ENCODE measurements around the gene FAM107B. TPM values are rescaled to one million over a fixed set of nuclear protein-coding genes. Genes with fewer than 3 reads are reported as not detected.

The FAM107B gene
- total RNA-seq, 1 donor from 2014 or later: 40.7 TPM

DNA sequence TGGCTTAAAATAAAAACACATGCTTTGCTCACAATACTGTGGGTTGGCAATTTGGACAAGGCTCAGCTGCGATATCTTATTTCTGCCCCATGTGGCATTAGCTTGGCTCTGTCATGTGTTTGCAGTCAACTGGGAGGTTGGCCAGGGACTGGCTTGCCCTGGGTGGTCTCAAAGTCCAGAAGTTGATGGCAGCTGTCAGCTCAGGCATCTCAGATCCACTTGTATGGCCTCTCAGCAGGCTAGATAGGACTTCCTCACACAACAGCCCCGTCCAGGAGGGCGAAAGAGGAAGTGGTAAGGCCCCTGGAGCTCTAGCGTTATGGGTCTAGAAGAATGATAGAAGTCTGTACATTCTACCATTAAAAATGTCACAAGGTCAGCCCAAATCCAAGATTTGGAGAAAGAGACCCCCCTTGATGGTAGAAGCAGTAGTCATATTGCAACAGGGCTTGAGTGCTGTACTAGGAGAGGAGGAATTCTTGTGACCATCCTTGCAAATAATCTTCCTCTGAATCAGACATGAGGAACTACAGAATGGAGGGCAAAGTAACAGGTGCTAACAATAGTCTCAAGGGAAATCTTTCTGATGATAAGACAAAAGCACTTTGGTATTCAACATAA, 166.2 kb downstream of the FAM107B start:
- DNase-seq (ENCODE audit: extremely low spot score, unreplicated experiment): peak; percentile 40
- peaks cover 7% of the 10 kb centered on the region for H3K27me3 Mint-ChIP-seq (ENCODE audit: unreplicated experiment)
- H3K9me3 Mint-ChIP-seq (ENCODE audit: unreplicated experiment): no peaks in the 10 kb centered on the region
- TF ChIP-seq, protein P1, sequence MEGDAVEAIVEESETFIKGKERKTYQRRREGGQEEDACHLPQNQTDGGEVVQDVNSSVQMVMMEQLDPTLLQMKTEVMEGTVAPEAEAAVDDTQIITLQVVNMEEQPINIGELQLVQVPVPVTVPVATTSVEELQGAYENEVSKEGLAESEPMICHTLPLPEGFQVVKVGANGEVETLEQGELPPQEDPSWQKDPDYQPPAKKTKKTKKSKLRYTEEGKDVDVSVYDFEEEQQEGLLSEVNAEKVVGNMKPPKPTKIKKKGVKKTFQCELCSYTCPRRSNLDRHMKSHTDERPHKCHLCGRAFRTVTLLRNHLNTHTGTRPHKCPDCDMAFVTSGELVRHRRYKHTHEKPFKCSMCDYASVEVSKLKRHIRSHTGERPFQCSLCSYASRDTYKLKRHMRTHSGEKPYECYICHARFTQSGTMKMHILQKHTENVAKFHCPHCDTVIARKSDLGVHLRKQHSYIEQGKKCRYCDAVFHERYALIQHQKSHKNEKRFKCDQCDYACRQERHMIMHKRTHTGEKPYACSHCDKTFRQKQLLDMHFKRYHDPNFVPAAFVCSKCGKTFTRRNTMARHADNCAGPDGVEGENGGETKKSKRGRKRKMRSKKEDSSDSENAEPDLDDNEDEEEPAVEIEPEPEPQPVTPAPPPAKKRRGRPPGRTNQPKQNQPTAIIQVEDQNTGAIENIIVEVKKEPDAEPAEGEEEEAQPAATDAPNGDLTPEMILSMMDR (IDR thresholded peaks at IDR 0.05): no peak
- H3K4me1 Mint-ChIP-seq (ENCODE audit: unreplicated experiment): peaks cover 7% of the 10 kb centered on the region
- no peaks in the 10 kb centered on the region for H3K36me3 Mint-ChIP-seq (ENCODE audit: unreplicated experiment)
- no peak overlapping the region for H3K27ac Mint-ChIP-seq (ENCODE audit: unreplicated experiment)
- H3K4me3 Mint-ChIP-seq (ENCODE audit: unreplicated experiment): no peak overlapping the region

DNA sequence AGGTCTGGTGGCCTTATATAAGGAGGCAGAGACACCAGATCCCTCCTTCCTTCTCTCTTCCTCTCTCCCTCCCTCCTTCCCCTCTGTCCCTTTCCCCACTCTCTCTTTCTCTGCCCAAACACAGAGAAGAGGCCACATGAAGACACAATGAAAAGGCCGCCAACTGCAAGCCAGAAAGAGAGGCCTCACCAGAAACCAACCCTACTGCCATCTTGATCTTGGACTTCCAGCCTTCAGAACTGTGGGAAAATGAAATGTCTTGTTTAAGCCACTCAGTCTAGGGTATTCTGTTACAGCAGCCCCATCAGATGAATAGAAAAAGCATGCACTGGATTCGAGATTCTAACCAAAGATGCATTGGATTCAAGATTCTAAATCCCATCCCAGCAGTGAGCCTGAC, 168.1 kb downstream of the FAM107B start:
- no peak overlapping the region for H3K4me3 Mint-ChIP-seq (ENCODE audit: unreplicated experiment)

DNA sequence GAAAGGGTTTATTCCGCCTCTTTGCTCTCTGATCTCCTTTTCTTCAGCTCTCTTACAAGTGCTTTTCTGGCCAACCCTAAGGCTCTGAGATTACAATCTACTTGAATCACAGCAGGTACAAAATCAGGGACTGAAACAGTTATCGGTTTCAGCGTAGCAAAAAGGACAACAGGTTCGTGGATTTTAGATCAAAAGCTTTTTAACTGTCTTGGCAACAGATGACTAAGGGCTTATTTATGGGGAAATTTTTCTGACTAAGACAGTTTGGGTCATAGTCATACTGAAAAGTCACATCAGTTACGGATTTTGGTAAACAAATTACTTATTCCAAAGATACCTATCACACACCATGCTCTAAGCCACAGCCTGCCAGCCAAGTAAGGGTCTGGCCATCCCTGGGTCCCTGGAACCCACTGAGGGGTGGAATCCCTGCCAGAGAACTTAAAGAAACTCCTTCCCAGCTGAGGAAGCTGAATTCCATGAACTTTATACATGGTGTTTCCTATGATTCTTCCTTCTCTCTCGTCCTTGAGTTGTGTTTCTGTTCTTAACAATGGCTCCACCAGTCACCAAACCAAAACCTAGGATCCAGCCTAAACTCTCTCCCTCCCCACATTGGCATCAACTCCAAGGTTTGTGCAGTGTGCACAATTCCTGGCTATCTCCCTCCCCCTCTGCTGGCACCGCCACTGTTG, 169.3 kb downstream of the FAM107B start:
- peaks cover 6% of the 10 kb centered on the region for H3K36me3 Mint-ChIP-seq (ENCODE audit: unreplicated experiment)
- TF ChIP-seq, protein P1 (IDR thresholded peaks at IDR 0.05): no peak
- no peaks in the 10 kb centered on the region for H3K9me3 Mint-ChIP-seq (ENCODE audit: unreplicated experiment)
- no peaks in the 10 kb centered on the region for H3K27me3 Mint-ChIP-seq (ENCODE audit: unreplicated experiment)
- H3K4me1 Mint-ChIP-seq (ENCODE audit: unreplicated experiment): peaks cover 31% of the 10 kb centered on the region
- peak overlapping the region; percentile 93 for H3K4me3 Mint-ChIP-seq (ENCODE audit: unreplicated experiment)
- DNase-seq (ENCODE audit: extremely low spot score, unreplicated experiment): peak; percentile 56
- no peak overlapping the region for H3K27ac Mint-ChIP-seq (ENCODE audit: unreplicated experiment)

More for the DNA sequence above, 168.1 kb downstream of the FAM107B start:
- no peak overlapping the region for H3K27ac Mint-ChIP-seq (ENCODE audit: unreplicated experiment)
- H3K27me3 Mint-ChIP-seq (ENCODE audit: unreplicated experiment): no peaks in the 10 kb centered on the region
- peak; percentile 5 for DNase-seq (ENCODE audit: extremely low spot score, unreplicated experiment)
- no peaks in the 10 kb centered on the region for H3K9me3 Mint-ChIP-seq (ENCODE audit: unreplicated experiment)
- TF ChIP-seq, protein P1 (IDR thresholded peaks at IDR 0.05): no peak
- peaks cover 23% of the 10 kb centered on the region for H3K4me1 Mint-ChIP-seq (ENCODE audit: unreplicated experiment)
- H3K36me3 Mint-ChIP-seq (ENCODE audit: unreplicated experiment): peaks cover 3% of the 10 kb centered on the region

DNA sequence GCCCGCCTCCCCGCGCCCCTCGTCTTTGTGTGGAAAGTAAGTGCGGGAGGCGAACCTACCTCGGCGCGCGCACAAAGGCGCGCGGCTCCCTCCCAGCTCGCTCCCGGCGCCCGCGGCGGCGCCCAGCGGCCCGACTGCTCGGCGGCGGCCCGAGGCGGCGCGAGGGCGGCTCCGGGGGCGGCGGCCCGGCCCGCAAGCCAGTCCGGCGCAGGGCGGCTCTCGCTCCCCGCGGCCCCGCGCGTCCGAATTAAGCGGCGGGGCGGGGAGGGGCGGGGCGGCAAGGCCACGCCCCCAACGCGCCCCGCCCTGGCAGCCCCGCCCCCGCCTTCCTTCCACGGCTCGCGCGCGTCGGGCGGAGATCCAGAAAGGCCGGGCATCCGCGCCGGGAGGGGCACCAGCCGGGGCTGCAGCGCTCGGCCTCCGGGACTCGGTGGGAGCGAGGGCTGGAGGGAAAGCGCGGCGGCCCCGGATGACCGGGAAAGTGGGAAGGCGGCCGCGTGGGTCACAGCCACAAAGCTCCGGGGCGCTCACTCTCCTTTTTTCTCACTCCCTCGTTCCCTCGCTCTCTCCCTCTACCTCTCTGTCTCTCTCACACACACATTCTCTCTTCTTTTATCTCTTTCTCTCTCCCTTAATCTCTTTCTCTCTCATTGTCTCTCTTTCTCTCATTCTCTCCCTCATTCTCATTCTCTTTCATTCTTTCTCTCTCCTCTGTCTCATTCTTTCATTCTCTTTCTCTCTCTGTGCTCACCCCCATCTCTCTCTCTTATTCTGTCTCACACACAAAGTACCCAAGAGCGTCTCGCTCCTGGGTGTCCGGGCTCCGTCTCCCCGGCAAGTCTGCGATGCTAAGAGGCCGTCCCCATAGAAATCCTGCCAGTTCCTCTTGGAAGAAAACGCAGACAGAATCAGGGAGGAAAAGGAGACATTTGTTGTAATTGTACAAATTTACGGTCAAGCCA, 170.2 kb downstream of the FAM107B start:
- Mint-ChIP-seq H3K9me3 (ENCODE audit: unreplicated experiment) (no peaks in the 10 kb centered on the region), H3K4me1 (ENCODE audit: unreplicated experiment) (peaks cover 31% of the 10 kb centered on the region), H3K27ac (ENCODE audit: unreplicated experiment) (peak overlapping the region; percentile 90), H3K27me3 (ENCODE audit: unreplicated experiment) (no peaks in the 10 kb centered on the region), H3K4me3 (ENCODE audit: unreplicated experiment) (peak overlapping the region; percentile 93), H3K36me3 (ENCODE audit: unreplicated experiment) (peaks cover 9% of the 10 kb centered on the region)
- TF ChIP-seq, protein P1 (IDR thresholded peaks at IDR 0.05): no peak
- DNase-seq (ENCODE audit: extremely low spot score, unreplicated experiment): peak; percentile 90
